RWPE1 (cell line): ENCODE measurements around the gene GPC5.

Experiments
- CTCF ChIA-PET: fragments of 350-600 bp; sonication (Branson Sonifier 250); formaldehyde crosslinking; extraction: SDS; loops from one replicate; lab custom pipeline; 2021; lab: Yijun Ruan, JAX
- POLR2A ChIA-PET: fragments of 400-600 bp; formaldehyde crosslinking; extraction: SDS; loops from one replicate; lab custom pipeline; 2020; ENCODE audit warnings: antibody characterized with exemption; ENCODE audit not compliant: low non-redundant PET; lab: Yijun Ruan, JAX
- DNase-seq: peaks from one replicate; pipeline ENCODE4 v3.0.0; 2012; ENCODE audit warnings: low spot score
- H3K27ac ChIP-seq: fragments of 450-650 bp; 2 replicates; pipeline ENCODE4 v1.5.1; 2017
- TF ChIP-seq, protein P1 (sequence below): fragments of 450-650 bp; conservative IDR thresholded peaks from 2 replicates; pipeline ENCODE4 v1.5.1; 2017; ENCODE audit warnings: low read depth, mild to moderate bottlenecking

Gene GPC5

DNA sequence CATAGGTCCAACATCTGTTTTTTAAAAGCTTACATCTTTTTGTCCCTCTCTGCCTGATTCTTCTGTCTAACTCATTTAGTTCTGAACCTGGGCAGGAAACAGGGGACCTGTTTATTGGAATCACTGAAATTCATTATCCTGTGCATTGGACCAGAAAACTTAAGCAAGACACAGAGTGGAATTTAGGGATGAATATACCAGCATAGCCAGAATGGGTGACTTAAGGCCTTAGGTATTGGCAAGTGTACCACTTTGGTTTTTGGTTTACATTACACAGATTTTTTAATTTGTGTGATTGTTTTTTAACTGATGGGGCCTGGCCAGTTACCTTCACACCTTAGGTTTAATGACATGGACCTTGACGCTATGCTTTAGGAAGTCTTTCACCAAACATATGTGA lies 232.5 kb downstream of the GPC5 start:
- TF ChIP-seq, protein P1, sequence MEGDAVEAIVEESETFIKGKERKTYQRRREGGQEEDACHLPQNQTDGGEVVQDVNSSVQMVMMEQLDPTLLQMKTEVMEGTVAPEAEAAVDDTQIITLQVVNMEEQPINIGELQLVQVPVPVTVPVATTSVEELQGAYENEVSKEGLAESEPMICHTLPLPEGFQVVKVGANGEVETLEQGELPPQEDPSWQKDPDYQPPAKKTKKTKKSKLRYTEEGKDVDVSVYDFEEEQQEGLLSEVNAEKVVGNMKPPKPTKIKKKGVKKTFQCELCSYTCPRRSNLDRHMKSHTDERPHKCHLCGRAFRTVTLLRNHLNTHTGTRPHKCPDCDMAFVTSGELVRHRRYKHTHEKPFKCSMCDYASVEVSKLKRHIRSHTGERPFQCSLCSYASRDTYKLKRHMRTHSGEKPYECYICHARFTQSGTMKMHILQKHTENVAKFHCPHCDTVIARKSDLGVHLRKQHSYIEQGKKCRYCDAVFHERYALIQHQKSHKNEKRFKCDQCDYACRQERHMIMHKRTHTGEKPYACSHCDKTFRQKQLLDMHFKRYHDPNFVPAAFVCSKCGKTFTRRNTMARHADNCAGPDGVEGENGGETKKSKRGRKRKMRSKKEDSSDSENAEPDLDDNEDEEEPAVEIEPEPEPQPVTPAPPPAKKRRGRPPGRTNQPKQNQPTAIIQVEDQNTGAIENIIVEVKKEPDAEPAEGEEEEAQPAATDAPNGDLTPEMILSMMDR = no peak
- CTCF ChIA-PET = no interaction called here
- POLR2A ChIA-PET = no interaction called here
- no peak overlapping the region for H3K27ac ChIP-seq
- no peak for DNase-seq

DNA sequence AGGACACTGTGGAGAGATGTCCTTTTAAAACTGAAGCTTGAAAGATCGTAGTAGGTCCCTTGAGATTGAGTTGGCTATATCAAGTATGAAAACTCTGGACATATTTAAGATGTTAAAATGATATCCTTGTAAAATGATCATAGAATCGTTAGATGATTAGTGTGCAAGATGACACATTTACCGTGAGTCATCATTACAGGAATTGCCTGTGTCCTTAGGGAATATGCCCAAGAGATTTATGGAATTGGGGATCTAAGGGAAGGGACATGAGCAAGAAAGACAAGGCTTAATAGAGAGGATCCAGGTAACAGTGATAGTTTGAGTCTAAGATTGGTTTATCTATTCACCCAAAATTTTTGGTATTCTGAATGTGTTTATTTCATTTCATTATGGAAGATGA lies 233.7 kb downstream of the GPC5 start:
- no peak overlapping the region for H3K27ac ChIP-seq
- ChIA-PET POLR2A (no interaction called here), CTCF (no interaction called here)
- DNase-seq = peak; percentile 13
- TF ChIP-seq, protein P1 = no peak

DNA sequence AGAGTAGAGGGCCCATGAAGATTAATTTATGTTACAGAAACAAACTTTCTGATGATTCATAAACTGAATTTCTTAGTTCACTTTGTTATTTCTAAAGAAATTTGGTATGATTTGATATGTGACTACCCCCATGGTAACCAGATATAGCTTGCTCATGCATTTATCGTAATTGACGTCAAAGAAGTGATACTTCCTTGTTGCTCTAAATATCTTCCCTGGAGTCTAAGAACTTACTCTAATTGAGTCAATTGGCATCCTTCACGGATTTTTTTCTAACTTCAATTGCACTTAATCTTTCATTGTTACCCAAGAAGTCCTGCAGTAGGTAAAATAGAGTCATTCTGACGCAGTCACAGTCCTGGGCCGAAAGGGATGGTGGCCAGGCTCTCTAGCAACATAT lies 240.9 kb downstream of the GPC5 start:
- CTCF ChIA-PET = no interaction called here
- POLR2A ChIA-PET = no interaction called here
- DNase-seq = no peak
- TF ChIP-seq, protein P1 = no peak
- no peak overlapping the region for H3K27ac ChIP-seq

DNA sequence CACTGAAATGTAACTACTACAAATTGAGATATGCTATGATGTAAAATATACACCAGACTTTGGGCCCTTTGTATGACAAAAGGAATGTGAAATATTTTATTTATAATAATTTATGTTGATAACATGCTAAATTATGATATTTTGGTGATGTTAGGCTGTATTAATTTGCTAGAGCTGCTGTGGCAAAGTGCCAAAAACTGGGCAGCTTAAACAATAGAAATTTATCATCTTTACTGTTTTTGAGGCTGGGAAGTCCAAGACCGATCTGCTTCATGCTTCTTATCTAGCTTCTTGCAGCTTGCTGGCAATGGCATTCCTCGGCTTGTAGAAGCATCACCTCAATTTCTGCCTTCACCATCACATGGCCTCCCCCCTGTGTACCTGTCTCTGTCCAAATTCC lies 245.0 kb downstream of the GPC5 start:
- POLR2A ChIA-PET = no interaction called here
- CTCF ChIA-PET = no interaction called here
- DNase-seq = no peak
- no peak overlapping the region for H3K27ac ChIP-seq
- TF ChIP-seq, protein P1 = no peak

DNA sequence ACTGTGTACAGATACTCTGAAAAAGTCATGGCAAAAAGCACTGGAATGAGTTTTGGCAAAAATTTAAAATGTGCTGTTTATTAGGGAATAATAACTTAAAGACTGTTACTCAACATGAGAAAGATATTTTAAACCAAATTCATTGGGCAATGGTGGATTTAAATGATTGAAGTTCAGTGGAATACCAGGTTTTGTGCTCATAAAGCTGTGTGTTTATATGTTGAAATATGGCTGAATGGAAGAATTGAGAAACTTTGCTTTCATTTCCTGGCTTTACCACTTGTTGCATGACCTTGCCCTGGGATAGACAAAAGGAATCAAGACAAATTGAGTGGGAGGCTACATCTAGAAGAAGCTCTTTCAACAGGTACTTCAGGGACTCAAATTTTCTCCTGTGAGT lies 246.4 kb downstream of the GPC5 start:
- TF ChIP-seq, protein P1 = no peak
- CTCF ChIA-PET = no interaction called here
- no peak overlapping the region for H3K27ac ChIP-seq
- no peak for DNase-seq
- POLR2A ChIA-PET = no interaction called here

DNA sequence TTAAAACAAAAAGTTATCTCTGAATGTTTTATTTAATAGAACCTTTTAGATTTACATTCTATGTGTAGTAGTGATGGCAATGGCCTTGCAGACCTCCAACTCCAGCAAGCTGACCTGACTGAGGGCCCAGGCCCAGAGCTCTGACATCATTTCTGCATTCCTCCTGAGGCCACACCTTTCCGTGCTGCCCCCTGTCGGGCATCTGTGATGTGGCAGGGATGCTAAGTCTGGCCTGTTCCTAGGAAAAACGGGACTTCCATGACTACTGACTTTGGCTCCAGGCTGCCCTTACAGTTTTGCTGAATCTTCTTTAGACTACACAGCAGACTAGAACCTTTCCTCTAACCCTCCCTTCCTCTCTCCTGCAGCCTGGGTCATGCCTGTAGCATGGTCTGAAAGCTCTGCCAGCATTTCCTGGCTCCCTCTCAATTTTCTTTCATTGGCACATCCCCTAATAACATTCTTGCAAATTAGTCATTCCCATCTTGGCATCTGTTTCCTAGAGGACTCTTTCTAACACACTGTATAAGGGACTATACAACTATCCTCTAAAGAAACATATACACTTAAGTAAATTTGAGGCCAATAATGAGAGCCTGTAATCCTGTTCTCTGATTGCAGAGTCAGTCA lies 249.1 kb downstream of the GPC5 start:
- DNase-seq = peak; percentile 21
- ChIA-PET POLR2A (no interaction called here), CTCF (no interaction called here)
- TF ChIP-seq, protein P1 = peak; percentile 26
- H3K27ac ChIP-seq = peak overlapping the region; percentile 67
